Posterior vena cava (tissue), 2 donors: Measurements from ENCODE around the gene UBE2B. TPM values are rescaled to one million over a fixed set of nuclear protein-coding genes. Genes with fewer than 3 reads are reported as not detected.

Source experiments
- DNase-seq: peaks from one replicate; pipeline ENCODE4 v3.0.0-alpha.2; 2020; ENCODE audit warnings: low spot score
- intact Hi-C, 2 donors: fragments of 100-400 bp; cut with DNase I; formaldehyde crosslinking; loops; one replicate each; pipeline versions ENCODE4 v1.14.1 to v1.14.2; 2022 to 2023
- total RNA-seq, 2 donors: library from RNA; stranded (reverse); fragmentation: NEBNext Ultra II Directional; extraction: Animal tissue kit (Norgen Biotek cat#: 25700); gene quantifications; one replicate each; pipeline ENCODE4 v1.2.1, GENCODE V29; 2021
- donor health status: DM: yes; HTN: yes; CAD: no.
- donor health status: DM: yes; HTN: yes; CAD: no.

The UBE2B gene
- total RNA-seq, 2 donors from 2014 or later, result 78.7 to 93.5 TPM

DNA sequence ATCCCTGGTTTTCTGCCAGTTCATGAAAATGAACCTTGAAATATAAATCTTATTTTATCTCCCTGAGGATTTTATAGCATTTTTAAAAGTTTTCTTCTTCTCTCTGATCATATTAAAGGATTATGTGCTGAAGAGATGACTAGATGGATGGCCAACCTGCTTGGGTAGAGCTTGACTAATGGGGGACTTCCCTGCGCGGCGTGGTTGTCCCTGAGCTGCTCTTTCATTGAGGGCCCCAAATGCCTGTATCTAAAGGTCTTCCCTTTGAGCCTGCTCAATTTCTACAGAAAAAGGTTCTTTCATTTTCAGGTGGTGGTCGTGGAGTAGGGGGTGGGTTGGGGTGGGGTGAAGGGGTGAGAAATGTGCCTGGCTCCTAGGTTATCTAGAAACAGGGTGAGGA lies 60.8 kb downstream of the UBE2B start:
- intact Hi-C loops, result no loop called here
- DNase-seq, result no peak

DNA sequence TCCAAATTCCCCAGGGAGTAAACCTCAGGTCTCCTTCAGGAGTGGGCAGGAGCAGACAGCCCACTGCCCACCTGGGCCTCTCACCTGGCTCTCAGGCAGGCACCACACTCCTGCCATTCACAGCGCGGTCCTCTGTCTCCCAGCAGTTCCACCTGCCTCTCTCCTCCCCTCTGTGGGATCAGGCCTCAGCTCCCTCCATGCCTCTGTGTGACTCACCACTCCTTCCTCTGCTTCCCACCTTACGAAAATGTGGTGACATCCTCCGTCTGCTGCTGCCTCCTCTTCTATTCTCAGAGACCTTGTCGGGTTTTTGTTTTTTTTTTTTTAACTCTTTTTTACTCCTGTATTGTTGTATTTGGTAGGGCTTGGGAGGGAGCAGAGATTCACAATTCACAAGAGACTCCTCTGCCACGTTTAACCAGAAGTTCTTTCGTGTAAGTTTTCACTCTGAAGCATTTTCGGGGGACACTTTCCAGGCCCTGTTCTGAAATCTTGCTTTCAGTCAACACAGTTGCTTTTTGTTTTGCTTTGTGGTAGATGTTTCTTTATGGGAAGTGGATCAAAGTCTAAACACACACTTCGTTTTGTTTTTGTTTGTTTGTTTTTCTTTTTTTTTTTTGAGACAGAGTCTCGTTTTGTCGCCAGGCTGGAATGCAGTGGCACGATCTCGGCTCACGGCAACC lies 61.4 kb downstream of the UBE2B start:
- intact Hi-C loops, result no loop called here

DNA sequence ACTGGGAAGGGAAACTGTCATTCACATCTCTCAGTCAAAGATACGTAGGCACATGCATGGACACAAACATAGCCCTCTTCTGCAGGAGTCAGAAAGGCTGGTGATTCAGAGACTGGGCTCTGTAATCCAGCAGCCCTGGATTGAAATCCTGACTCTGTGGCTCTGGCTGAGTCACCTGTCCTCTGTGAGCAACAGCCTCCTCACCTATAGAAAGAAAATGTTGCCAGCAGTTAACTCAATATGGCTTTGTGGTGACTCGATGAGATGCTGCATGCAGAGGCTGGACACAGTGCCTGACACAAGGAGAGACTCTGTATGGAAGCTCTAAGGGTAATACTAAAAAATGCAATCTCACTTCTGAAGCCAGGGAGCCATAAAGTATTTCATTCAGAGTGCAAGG lies 64.2 kb downstream of the UBE2B start:
- no peak for DNase-seq
- intact Hi-C loops, result no loop called here

More for the DNA sequence above, 61.4 kb downstream of the UBE2B start:
- DNase-seq, result no peak

DNA sequence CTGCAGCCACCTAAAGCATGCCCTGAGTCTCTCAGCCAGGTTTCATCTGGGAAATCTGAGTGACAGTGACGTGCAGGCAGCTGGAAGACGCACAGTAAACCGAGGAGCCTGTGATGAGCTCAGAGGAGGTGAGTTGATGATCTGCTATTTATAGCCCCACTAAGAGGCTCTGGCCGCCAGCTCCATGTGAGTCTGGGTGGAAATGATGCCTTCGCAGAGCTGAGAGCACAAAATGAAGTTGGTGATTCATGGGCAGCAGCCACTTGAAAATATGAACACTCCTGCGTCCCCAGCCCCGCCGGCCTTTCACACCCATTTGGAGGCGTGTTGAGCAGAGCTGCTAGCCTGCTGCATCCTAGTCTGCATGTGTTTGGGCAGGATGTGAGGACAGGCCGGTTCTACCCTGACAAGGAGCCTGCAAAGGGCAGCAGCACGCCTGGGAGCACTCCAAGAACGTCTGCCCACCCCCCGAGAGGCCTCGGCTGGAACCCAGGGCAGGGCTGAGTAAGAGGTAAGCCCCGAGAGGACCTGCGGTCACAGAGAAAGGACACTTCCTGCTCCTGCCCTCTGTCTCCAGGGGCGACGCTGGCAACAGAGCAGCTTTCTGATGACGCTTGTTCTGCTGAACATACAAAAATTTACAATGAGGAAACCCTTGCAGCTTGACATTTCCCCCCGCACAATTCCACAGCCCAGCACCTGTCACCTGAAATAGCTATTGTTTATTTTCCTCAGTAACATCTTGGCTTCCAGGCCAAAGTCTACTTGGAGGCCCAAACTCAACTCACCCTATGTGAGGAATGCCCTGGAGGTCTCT lies 65.4 kb downstream of the UBE2B start:
- peak; percentile 91 for DNase-seq
- intact Hi-C loops, result no loop called here

DNA sequence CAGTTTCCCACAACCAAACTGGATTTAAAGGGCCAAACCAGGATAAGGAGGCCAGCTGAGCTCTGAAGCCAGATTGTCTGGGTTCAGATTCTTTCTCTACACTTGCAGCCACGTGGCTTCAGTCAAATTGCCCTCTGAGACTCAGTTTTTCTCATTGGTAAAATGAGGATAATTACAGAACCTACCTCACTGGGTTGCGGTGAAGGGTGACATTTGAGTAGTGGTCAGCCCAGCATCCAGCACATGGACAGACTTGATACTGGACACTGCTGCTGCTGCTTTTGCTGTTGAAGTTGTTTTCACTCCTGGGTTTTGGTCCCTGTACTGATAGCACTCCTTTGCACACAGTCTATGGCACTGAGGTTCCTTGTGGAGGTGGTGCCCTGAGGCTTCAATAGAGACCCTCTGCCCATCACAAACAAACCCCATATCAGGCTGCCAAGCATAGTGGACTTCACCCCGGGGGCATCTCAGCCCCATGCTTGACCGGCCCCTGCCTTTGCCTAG lies 66.0 kb downstream of the UBE2B start:
- no peak for DNase-seq
- intact Hi-C loops, result no loop called here

- intact Hi-C loops, result no loop called here
- no peak for DNase-seq
Measured at GRCh38 chr5:134437847-134438581, 66.6 kb downstream of the UBE2B start.

DNA sequence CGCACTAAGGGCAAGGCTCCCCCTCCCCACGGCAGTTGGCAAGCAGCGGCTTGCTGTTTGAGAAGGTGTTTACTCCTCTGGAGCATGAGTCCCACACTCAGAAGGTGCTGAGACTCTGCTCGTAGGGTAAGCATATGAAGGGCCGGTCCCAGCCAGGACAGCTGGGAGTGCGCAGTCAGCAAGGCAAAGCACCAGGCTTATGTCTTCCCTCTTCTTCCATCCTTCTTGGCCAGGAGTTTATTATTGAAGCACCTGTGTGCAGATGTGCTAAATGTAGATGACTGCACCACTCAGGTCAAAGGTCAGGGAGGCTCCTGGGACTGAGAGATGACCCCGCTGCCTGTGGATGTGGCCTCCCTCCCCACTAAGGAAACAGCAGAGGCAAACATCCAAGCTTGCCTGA lies 67.4 kb downstream of the UBE2B start:
- DNase-seq, result no peak
- intact Hi-C loops, result no loop called here

GRCh38 chr5:134439210-134439654 lies 67.9 kb downstream of the UBE2B start:
- no peak for DNase-seq
- intact Hi-C loops, result no loop called here

DNA sequence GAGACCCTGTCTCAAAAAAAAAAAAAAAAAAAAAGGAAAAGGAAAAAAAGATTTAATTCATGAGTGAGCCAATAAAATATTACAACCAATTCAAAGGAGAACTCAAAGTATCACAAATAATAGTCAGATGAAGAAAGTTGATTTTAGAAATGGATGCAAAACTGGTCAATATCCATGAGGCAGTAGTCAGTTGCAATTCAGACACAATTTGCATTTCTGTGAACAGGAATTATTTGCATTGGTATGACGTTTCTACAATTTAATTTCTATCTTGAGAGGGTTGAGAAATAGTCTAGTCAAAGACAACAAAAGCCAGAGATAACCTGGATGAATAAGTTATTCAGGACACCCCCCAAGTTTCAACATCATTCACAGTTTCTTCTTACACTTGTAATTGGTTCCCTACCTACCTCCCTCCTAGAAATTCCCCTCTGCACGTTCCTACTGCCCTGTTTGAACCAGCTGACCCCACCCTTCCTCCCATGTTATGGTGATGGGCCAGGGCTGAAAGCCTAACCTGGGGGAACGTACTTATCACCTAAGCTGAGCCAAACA lies 68.9 kb downstream of the UBE2B start:
- DNase-seq, result no peak
- intact Hi-C loops, result no loop called here

Other genes with a start within 250 kb of the UBE2B start
- 100 to 1,000 TPM; 321 to 334 TPM for gene SKP1, start 194.6 kb upstream of the UBE2B start, total RNA-seq
- gene PPP2CA, start 145.5 kb upstream of the UBE2B start, total RNA-seq, result 10 to 100 TPM; 89.2 to 93.4 TPM
- gene CDKL3, start 4.4 kb upstream of the UBE2B start, total RNA-seq, result 1 to 10 TPM; 4.3 to 5.1 TPM
- gene CDKN2AIPNL, start 40.3 kb downstream of the UBE2B start, total RNA-seq, result 10 to 100 TPM; 18.8 to 19.4 TPM
- gene JADE2, start 154.1 kb downstream of the UBE2B start, total RNA-seq, result 10 to 100 TPM; 38.4 to 41.1 TPM